AG09319 (cell line): ENCODE measurements around the gene FNTB.

ENCODE experiments used
- DNase-seq: peaks from one replicate; pipeline ENCODE4 v3.0.0-alpha.2; 2010; ENCODE audit warnings: low read depth; ENCODE audit errors: extremely low read depth
- CTCF ChIP-seq: IDR thresholded peaks from 2 replicates; pipeline ENCODE4 v1.5.1; 2011; ENCODE audit warnings: low read depth, mild to moderate bottlenecking, inconsistent platforms, low read length, moderate library complexity

Gene FNTB

GRCh38 chr14:65033181-65033580 is 46.5 kb downstream of the FNTB start:
- TF ChIP-seq CTCF: no peak
- no peak for DNase-seq

- no peak for TF ChIP-seq CTCF
- DNase-seq: no peak
These were observed 47.3 kb downstream of the FNTB start for GRCh38 chr14:65034021-65034420.

GRCh38 chr14:65035049-65035448 is 48.4 kb downstream of the FNTB start:
- no peak for TF ChIP-seq CTCF
- no peak for DNase-seq

GRCh38 chr14:65038966-65039365 is 52.3 kb downstream of the FNTB start:
- TF ChIP-seq CTCF: no peak
- DNase-seq: no peak

GRCh38 chr14:65040666-65041433 is 54.2 kb downstream of the FNTB start:
- TF ChIP-seq CTCF: no peak
- DNase-seq: no peak

- TF ChIP-seq CTCF: no peak
- no peak for DNase-seq
These were observed 54.8 kb downstream of the FNTB start for GRCh38 chr14:65041434-65041915.

- TF ChIP-seq CTCF: no peak
- no peak for DNase-seq
These were observed 55.6 kb downstream of the FNTB start for GRCh38 chr14:65042296-65042695.
